GM23248 (cell line): Measurements from ENCODE around the gene FAM186B.

Experiments
- EZH2 ChIP-seq: fragments of 200-600 bp; sonication (generic); IDR thresholded peaks from 2 replicates; pipeline ENCODE4 v1.6.1; 2018; ENCODE audit warnings: antibody characterized with exemption, mild to moderate bottlenecking; ENCODE audit not compliant: insufficient read depth, poor library complexity, severe bottlenecking
- EZH2phosphoT487 ChIP-seq: fragments of 200-600 bp; sonication (generic); IDR thresholded peaks from 2 replicates; pipeline ENCODE4 v1.6.1; 2018; ENCODE audit warnings: antibody characterized with exemption, moderate library complexity, mild to moderate bottlenecking, low read depth; ENCODE audit not compliant: insufficient read depth

DNA sequence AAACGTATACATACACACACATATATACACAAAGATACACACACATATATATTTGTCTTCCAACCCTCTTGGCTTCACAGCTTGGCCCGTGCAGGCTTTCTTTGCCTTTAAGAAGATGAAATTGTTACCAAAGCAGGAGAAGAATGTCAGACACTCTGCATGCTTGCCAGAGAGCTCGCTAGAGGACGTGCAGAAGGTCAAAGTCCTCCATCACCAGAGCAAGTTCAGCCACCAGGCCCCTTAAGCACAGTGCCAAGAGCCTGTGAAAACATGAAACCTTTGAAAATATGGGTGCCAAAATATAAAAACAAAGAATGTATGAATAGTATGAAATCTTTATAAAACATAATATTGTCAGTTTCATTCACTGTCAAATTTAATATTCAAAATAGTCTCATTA, 22.6 kb downstream of the FAM186B start:
- TF ChIP-seq EZH2phosphoT487, result no peak
- TF ChIP-seq EZH2, result no peak
